GM18526 (cell line): Measurements from ENCODE around the gene HSFX1.

Experiments
- POLR2A ChIP-seq: IDR thresholded peaks from 3 replicates; pipeline ENCODE4 v1.6.1; 2011; ENCODE audit not compliant: insufficient read length; ENCODE audit errors: extremely low read depth

The HSFX1 gene

DNA sequence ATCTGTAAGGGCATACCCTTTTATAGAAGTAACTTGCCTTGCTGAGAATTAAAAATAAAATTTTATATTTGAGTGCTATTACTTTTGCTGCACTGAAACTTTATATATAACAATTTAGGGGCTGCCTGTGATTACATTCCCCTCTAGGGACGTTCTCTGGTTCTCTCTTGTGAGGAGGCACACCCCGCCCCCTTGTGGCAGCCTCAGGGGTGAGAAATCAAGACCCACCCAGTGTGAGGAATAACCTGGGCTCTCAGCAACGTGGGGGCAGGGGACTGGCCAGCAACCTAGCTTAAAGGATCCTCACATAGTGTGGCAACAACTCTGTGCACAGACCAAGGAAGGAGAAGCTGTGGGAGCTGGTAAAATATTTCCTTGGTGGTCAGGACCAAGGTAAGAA lies 51.6 kb downstream of the HSFX1 start:
- no peak for TF ChIP-seq POLR2A
